ENCODE data around the gene COBL.

COBL gene

DNA sequence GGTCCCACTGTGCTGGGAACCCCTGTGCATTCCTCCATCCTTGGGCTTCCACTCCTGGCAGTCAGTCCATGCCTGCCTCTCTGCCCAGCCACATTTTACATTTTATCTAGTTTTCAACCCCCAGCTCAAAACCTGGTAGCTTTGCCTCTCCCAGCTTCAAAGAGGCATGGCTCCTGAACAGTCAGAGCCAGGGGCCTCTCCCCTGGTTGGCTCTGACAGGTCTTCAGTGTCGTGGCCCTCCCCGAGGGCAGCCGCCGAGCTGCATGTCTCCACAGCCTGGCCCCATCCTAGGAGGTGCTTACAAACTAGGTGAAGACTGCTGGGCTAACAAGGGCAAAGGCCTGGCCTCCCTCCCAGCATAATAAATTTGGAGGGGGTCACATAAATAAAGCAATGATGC is 14.8 kb downstream of the COBL start:
- DNase-seq, result no peak

DNA sequence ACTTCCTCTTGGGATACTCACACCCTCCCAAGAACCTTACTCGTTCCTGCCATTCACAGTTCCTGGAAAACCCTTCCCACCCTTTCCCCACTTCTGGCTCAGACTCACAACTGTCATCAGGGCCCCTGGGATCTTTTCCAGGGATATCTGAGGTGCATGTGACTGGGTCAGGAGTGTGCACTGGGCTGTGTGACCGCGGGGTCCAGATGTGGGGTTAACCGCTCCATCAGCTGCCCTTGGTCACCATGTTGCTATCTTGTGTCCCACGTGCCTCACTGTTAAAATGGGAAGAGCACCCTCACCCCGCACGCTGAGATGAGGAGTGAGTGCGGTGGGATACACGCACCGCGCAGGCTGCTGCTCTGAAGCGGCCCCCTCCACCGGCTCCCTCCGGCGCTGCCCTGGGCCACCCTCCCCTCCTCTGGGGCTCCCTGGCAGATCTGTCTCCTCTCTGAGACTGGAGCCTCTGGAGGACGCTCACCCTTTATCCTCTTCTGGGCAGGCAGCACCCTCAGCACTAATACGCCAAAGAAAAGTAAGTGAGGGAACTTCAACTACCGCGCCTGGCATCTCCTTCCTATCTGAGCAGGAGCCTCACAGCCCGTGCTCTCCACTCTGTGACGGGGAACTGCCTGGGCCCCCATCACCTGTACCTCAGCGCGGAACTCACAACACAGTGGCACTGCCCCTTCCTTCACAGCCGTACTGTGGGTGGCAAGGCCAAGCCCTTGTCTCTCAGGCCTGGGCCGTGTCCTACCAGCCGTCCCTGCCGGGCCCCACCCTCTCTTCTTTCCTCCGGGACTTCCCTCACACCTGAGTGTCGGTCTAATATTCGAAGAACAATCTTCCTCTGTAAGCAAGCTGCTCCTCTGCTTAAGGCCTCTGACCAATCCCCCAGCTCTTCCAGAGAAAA is 15.6 kb downstream of the COBL start:
- DNase-seq, result no peak

DNA sequence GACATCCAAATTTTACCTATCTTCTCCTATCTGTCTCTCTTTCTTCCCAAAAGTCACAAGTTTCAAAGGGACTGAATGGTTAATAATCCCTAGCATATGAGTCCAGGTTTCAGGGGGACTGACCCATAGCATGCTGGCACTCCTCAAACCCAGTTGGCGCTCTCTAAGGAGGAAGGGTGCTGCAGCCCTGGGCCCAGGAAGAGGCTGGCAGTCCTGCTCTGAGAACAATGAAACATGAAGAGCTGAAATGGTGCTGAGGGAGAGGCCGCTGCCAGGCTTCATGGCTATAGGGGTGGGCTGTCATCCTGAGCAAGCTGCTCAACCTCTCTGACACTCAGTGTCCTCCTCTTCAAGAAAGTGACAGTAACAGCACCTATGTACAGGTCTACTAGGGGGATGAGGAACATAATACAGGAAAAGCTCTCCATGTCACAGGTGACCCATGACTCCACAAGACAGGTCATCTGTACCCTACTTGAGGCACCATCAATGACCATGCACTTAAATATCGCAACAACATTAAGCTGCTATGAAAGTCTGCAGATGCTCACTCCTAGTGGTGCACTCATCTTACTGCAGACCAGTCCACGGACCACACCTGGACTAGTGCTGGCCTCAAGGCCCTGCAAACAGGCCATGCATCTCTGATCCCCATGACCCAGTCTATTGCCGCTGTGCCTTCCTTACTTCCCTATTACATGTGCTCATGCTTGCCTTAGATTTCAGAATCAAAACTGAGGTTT is 17.0 kb downstream of the COBL start:
- DNase-seq, result peak; percentile 26

DNA sequence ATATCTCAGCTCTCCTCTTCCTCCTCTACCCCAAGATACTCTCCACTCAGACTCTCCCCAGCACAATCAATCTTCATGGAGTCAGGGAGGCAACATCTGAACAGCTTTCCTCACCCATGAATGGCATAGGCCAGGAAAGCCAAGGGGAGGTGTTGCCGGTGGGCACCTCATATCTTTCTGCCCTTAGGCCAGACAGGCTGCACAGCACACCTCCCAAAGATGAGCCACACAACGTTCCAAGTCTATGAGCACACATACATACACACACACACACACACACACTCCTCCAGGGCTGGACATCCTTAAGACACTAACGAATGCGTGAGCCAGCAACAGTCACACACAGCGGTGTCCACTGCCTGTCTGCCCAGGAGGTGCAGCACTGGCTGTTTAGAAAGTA is 17.7 kb downstream of the COBL start:
- DNase-seq, result no peak

DNA sequence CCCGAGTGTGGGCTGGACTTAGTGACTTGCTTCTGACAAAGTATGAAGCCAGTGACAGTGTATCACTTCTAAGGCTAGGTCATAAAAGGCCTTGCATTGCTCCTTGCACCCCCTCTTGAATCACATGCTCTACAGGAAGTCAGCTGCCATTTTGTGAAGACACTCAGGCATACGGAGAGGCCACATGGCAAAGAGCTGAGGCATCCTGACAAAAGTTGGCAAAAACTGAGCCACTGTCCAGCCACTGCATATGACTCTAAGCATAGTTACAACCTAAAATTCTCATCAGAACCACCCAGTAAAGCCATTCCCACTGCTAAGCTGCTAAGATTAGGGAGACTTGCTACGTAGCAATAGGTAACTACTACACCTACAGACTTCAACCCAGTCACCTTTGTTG is 18.6 kb downstream of the COBL start:
- DNase-seq, result no peak

DNA sequence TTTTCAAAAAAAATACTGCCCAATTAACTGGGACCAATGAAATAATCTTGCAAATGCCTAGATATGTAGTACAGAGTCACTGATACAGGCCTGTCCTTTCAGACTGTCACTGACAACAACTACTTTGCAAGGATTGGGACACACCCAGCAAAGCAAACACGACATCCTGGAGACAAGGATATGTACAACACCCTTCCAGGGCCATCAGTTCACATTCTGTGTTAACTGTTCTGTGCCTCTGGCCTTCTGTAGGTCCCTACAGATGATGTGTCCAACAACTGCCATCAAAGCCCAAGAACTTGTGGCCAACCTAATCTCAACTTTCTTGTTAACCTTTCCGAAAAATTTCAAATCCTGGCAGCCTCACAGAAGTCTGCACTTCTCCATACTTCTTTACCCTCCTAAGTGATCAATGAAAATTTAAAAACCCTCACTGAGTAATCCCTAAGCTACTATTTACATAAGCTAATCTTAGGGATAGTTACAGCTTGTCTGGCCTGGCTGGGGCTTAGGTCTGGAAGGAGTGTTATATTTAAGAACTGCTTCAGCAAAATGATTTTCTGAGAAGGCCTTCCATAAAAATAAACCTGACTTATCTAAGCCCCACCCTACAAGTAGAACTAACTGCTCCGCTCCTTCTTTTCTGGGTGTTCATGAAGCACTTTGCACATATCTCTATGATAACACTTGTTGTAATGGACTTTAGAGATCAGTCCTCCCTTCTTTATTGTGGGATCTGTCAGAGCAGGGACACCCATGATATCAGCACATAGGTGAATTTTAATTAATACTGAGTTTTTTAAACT is 21.0 kb downstream of the COBL start:
- no peak for DNase-seq

DNA sequence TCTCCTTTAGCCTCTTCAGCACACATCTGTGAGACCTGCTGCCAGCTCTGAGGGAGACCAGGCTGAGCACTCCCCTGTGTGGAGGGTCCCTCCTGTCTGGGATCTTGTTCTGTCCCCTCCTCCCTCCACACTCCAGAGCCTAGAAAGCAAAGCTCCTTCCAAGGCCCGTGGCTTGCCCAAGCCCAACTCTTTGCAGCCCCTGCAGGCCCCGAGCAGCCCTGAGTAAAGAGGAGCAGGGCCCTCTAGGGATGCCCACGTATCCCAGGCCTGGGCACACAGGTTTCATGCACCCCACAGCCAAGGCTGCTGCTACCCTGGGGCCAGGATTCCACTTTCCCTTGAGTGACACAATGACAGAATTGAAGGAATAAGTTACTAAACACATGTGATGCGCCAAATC is 24.0 kb downstream of the COBL start:
- no peak for DNase-seq

DNA sequence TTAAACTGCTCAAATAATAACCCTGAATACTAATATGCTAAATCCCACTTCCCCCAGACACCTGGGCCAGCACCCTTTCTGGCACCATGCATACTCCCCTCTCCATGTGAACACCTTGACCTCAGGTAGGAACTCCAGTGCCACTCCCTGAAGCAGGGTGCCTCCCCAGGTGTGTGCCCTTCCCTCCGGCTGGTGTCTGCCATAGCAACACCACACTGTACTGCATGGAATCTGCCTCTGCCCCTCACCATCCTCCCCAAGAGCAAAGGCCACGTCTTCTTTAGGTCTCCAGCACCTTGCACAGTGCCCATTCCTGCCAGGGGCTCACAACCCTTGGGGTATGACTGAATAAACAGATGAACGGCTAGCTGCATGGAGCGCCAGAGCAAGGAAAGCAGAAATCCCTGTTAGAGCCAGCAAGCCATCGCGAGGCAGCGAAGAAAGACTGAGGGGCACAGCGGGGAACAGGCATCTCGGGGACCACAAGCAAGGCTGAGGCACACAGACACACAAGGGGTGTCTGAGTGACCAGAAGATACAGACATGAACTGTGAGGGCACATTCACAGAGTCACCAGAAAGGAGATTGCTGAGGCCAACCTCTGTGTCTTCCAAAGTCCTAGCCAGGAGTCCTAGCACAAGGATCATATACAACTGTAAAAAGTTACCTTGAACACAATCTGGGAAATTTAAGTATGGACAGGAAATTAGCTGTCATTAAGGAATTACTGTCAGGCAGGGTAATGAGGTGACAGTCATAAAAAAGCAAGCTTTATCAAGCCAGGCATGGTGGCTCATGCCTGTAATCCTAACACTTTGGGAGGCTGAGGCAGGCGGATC is 25.7 kb downstream of the COBL start:
- peak; percentile 36 for DNase-seq

DNA sequence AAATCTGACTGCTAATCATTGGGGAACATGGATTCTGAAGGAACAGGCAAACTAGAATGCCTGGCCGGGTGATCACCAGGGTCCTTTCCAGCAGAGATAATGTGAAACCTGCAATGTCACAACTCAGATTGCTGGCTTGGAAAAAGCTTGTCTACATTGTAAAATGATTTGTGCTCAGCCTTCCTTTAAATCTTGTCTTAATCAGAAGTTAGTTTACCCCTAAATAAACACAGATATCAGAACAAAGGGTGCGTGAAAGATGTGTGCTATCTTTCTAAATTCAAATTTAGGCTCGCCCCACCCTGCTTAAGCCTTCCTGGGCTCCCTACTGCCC is 26.3 kb downstream of the COBL start:
- peak; percentile 34 for DNase-seq

DNA sequence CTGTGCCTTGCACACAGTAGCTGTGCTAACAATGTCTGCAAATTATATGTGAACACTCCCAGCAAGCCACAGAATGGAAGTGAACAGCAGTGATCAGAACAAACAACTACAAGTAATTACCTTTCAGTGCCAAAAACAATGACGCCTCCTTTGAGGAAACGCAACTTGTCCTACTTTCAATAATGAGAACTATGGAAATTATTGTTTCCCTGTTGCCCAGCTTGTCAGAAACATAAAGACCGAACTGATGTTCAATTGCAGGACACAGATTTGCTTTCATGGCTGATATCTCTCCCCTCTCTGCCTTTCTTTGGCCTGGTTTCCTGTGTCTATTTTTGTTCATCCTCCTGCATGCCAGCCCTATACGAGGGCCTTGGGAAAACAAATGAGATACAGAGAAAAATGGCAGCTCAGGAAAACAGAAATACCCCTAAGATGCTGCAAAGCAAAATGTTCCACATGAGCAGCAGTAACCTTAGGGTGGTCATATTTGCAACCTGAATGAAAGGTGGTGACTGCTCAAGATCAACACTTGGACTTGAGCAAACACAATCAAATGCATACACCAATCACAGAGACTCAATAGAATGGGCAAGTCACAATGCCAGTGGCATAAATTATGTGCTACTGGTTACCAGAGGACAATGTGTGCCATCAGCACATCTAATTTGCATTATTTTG is 26.8 kb downstream of the COBL start:
- DNase-seq, result peak; percentile 27

DNA sequence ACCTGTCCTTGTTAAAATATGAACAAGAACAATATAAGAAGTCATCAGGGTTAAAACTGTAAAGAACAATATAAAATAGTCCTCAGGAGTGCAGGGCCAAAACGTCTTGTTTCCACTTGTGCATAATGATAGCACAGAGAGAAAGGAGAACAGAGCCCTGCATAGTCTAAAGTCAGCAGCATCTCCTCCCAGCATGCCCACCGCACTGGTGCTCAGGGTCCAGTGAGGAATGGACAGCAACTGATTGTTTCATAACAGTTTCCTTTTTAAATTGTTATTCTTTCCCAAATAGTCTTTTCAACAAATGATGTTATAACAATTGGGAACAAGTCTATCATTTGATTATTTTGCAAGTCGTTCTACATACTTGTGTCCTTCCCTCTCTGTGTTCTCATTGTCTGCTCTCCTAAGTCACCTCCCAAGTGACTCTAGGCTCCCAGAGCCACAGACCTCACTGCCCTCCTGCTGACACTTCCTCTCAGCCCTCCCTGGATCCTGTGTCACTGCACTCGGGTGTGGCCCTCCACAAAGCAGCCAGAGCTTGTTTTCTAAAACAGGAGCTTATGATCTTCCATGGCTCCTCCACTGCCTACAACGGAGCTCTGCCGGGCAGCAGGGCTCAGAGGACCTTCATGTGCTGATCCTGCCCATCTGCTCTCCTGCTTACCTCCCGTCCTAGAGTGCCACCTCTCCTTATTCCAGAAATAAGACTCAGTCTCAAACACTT is 27.6 kb downstream of the COBL start:
- peak; percentile 65 for DNase-seq

DNA sequence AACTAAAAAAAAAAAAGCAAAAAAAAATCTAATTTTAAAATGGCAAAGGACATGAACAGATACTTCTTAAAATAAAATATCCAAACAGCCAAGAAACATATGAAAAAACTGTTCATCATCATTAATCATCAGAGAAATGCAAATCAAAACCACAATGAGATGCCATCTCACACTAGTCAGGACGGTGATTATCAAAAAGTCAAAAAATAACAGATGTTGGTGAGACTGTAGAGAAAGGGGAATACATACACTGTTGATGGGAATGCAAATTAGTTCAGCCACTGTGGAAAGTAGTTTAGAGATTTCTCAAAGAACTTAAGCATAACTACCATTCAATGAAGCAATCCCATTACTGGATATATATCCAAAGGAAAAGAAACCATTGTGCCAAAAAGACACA is 30.2 kb downstream of the COBL start:
- DNase-seq, result peak; percentile 56

DNA sequence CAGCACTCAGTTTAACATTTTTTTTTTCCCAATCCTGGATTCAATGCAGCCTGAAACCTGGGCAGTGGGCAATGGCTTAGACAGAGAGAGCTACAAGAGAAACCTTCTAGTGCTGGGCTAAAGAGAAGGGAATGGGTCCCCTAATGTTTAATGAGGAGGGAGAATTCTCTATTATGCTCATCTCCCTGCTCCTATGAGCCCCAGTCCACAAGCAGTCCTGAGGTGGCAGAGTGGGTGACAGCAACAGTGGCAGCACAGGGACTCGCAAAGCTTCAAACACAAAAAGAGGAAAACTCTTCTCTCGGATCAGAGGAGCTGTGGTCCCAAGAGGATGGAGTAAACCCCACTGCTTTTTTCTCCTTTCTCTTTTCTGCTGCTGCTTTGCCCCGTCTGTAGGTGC is 36.5 kb downstream of the COBL start:
- no peak for DNase-seq

DNA sequence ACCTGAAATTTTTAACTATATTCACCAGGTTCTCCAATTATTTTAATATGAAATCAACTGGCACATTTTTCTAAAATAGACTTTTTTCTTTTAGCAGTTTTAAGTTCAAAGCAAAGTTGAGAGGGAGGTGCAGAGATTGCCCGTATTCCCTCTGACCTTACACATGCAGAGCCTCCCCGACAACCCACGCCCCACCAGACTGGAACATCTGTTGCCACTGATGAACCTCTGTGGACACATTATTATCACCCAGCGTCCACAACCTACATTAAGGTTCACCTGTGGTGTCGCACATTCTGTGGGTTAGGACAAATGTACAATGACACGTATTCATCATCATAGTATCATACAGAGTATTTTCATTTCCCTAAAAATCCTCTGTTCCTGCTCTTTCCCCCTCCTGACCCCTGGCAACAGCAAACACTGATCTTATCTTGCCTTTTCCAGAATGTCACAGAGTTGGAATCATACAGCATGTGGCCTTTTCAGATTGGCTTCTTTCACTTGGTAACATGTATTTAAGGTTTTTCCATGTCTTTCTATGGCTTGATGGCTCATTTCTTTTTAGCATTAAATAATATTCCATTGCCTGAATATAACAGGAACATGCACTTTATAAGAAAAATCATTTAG is 37.1 kb downstream of the COBL start:
- DNase-seq, result peak; percentile 55

DNA sequence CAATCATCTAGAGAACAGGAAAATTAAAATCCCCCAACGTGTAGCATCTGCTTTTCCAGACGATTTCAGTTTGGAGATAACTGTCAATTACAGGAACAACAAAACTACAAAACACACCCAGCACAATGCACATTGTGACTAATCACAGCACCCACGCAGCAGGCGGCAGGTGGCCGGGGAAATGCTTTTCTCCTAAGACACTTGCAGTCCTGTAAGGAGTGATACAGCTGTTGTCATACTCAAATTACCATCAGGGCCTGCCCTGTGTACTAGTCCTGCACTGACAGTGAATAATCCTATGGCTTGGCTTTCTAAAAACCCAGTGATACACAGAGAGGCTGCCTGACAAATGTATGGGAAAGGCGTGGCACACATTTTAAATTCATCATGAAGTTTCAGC is 37.8 kb downstream of the COBL start:
- DNase-seq, result peak; percentile 66

DNA sequence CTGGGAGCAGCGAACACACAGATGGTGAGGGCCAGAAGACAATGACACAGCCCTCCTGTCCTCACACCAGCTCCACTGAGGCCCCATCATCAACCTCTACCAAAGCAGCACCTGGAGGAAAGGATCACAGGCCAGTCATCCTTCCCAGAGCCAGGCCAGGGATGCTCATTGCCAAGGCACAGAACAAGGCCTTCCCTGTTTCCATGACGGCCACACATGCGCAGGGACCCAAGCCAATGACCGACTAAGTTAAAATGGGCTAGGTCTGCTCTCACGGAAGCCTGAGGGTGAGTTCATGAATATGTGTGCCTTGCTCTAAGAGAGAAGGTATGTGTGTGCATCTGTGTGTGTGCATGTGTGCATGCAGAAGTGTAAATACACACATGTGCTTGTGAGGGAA is 39.6 kb downstream of the COBL start:
- no peak for DNase-seq

DNA sequence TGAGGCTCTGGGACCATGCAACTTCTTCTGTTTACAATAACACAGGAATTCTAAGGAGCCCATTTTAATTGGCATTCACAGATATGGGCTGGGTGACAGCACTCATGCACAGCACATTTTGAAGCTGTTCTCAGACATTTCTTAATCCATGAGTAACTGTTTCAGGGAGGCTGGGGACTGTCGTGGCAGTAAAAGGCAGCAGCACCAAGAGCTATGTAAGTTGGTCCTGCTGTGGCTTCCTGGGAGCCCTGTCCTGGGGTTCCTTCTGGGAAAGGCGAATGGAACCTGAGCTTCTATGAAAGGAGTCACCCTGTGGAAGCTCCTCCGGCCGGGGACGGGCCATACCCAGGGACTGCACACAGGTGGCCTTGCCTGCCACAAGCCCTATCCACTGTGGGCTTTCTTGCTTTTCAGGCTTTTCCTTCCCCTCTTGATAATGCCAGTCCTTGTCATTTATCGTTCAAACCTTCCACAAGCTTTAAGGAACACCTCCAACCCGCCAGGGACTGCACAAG is 40.5 kb downstream of the COBL start:
- DNase-seq, result no peak

DNA sequence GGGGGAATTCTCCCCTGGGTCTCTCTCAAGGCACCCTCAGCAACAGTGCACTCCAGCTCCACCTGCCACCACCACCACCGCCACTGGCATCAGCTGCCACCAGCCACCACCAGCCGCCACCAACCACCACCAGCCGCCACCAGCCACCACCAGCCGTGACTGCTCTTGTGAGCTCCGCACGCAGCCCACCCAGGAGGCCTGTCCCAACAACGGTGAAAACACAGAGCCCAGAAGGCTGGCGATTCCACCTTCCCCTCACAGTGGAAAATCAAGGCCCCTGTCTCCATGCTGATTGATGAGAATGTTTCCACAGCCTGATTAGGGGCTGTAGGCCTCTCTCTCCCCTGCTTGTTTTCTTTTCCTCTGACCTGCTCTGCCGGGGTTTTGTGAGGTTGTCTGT is 41.1 kb downstream of the COBL start:
- DNase-seq, result peak; percentile 31

DNA sequence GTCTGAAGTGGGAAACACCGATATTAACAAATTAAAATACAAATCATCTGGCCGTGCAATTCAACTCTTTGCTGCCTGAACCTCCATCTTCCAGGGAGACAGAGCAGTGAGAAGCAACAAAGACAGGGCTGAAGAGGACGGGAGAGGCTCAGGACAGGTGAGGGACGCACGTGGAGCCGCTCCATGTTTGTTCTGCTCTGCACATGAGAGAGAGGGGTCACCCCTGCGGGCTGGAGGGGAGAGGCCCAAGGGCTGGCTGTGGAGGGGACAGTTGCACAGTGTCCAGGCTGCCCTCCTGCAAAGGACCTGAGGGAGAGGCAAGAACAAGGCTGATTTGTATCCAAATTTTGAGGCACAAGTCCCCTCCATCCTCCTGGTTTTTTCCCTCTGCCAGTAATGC is 41.7 kb downstream of the COBL start:
- DNase-seq, result no peak

DNA sequence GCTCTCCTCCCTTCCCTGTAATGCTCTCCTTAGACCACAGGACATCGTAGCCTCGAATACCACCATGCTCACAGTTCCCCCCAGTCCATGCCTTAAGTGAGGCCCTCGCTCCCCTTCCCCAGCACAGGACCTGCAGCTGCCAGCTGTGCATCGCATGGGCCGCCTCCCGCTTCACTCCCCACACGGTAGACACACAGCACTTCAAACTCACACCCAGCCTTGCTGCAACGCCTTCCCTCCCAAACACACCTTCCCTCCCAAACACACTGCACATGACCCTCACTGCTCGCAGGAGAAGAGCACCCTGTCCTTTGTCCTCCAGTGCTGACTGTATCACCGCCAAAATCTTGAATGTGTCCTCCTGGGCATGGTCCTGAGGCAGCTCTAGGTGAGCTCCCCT is 42.6 kb downstream of the COBL start:
- DNase-seq, result no peak

DNA sequence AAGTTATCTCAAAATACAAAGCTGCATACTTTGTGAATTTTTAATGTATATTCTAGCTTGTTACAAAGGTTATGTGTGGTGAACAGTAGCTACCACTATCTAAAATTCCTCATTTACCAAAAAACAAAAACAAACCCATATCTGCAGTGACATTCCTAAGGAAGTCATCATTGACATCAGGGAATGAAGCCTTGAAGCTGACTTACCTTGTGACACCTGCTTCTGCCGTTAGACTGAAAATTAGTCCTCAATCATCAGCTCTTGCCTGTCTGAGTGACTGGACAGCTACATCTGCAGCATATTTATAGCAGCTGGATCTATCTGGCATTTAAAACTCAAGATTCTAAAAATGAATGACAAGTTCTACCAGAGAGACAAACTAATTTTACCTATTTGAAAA is 43.2 kb downstream of the COBL start:
- no peak for DNase-seq
